Erythroblast (primary cell): ENCODE measurements around the gene SYMPK.

Experiments used
- DNase-seq, 2 experiments: peaks; one replicate each; lab custom pipeline; 2025; lab: John Stamatoyannopoulos, UW
- GATA1 ChIP-seq: IDR thresholded peaks from 2 replicates; pipeline ENCODE4 v1.6.1; 2011; ENCODE audit warnings: low read depth, mild to moderate bottlenecking, control low read depth, low read length, moderate library complexity
- POLR2A ChIP-seq: IDR thresholded peaks from 2 replicates; pipeline ENCODE4 v1.6.1; 2011; ENCODE audit warnings: mild to moderate bottlenecking, low read length

Gene SYMPK

DNA sequence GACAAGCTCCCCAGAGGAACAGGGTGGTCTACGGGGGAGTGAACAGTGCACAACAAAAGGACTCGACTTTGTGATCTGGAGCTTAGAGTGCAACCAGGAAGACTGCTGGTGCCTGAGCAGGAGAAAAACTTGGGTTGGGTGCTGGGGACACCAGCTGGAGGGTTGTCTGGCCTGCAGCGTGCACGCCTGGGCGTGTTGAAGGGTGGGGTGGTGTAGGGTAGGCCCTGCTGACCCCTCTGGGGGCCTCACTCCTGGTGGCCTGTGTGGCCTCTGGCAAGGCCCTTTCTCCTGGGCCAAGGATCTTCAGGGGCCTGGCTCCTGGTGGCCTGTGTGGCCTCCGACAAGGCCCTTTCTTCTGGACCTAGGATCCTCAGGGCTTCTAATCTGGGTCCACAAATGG lies 43.2 kb downstream of the SYMPK start:
- no peak for DNase-seq
- TF ChIP-seq GATA1 (no peak), POLR2A (no peak)

DNA sequence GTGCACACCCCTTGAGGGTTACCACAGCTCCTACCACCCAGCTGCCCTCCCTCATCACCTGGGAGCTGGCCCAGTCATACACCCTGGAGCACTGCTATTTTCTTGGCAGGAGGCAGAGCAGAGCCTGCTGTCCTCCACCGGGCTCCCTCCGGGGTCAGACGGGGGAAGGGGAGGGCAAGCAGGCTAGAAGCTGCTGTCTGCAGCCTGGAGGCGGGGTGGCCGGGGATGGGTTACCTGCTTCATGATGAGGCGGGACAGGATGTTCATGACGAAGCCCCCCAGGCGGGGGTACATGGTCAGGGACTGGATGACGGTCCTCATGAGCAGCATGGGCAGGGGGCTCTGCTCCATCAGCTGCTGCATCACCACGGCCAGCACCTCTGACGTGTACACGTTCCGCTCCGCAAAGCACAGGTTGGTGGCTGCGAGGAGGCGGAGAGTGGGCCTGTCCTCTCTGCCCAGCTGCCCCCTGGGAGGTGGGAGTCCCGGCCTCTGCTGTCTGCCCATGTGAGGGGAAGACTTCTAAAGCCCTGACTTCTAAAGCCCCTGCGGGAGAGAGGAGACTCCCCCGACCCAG lies 45.1 kb downstream of the SYMPK start:
- DNase-seq, result no peak
- TF ChIP-seq GATA1, result no peak
- TF ChIP-seq POLR2A, result no peak

- TF ChIP-seq POLR2A, result no peak
- no peak for TF ChIP-seq GATA1
- DNase-seq, result peak; percentile 95 to 97
These were observed 45.8 kb downstream of the SYMPK start for GRCh38 chr19:45817010-45817724.

GRCh38 chr19:45816236-45817009 lies 46.5 kb downstream of the SYMPK start:
- TF ChIP-seq POLR2A, result no peak
- TF ChIP-seq GATA1, result no peak
- no peak for DNase-seq

GRCh38 chr19:45815481-45816216 lies 47.3 kb downstream of the SYMPK start:
- TF ChIP-seq GATA1, result no peak
- no peak for TF ChIP-seq POLR2A

DNA sequence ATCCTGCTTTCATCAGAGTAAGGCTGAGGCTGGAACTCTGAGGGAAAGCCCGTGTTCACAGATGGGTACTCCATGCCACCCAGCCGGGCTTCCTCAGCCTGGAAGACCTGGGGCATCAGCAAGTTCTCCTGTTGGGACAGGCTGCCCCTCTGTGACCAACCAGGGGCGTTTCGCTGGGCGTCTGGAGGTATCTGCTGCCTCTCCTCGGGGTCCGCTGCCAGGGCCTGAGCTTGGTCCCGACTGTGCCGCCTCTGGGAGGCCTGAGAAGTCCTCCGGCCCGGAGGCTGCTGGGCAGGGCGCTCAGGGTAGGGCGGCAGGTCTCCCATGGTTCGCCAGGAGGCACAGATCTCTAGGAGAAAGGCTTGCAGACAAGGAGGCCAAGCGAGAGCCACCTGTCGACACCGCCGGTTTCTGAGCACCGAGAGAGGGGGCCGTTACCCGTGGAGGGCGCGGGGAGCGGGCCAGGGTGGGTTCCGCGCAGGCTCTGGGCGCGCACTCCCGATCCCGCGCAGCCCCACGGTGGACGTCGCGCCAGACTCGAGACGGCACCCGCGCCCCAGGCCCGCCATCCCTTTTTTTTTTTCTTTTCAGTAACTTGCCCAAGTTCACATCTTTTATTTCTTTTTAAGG lies 48.0 kb downstream of the SYMPK start, which contains the start of gene RSPH6A:
TSS of gene RSPH6A (minus strand) at position 458 of the 630 bp plus-strand sequence. CDS start at position 326, 132 bp downstream.
- DNase-seq, result no peak
- TF ChIP-seq POLR2A (no peak), GATA1 (no peak)

More at GRCh38 chr19:45815481-45816216, 47.3 kb downstream of the SYMPK start:
- DNase-seq, result no peak

DNA sequence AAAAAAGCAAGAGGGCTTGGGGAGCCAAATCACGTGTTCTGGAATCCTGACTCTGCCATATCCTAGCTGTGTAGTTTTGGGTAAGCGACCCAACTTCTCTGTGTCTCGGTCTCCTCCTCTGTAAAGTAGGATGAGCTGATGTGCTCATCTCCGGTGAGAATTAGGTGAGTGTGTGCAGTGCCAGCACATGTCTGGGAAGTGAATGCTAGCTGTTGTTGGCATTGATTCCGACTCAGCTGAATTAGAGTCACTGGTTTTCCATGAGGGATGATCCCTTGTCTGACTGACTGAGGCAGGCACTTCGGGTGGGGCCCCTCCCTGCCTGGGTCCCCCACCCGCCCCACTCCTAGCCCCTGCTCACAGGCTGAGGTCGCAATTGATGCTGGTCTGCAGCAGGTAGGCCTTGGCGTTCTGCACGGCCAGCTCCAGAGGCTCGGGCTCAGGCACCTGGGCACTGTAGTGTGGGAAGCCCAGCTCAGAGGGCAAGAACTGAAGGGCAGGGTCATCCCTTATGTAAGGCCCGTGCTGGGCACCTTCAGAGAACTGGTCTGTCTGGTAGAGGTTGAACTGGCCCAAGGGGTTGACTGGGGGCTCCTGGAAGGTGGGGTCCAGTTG lies 48.7 kb downstream of the SYMPK start:
- TF ChIP-seq POLR2A (no peak), GATA1 (no peak)

DNA sequence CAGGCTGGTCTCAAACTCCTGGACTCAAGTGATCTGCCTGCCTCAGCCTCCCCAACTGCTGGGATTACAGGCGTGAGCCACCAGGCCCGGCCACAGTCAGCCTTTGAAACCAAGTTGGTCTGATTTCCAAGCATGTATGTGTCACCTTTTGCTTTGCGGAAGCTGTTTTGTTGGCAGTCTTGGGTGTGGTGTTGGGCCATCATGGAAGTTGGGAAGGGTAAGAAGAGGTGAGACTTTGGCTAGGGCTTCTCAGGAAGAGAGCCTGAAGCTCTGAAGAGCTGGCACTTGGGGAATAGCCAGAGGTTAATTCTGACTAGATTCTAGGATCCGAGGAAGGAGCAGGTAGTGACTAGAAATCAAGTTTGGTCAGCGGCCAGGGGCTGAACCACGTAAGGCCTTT lies 50.6 kb downstream of the SYMPK start:
- no peak for DNase-seq
- no peak for TF ChIP-seq GATA1
- no peak for TF ChIP-seq POLR2A

More for the DNA sequence above, 48.7 kb downstream of the SYMPK start:
- DNase-seq, result no peak

GRCh38 chr19:45809643-45810159 lies 53.2 kb downstream of the SYMPK start:
- peak; percentile 40 to 64 for DNase-seq
- no peak for TF ChIP-seq POLR2A
- TF ChIP-seq GATA1, result no peak

GRCh38 chr19:45805719-45806118 lies 57.2 kb downstream of the SYMPK start:
- TF ChIP-seq POLR2A (no peak), GATA1 (no peak)
- no peak for DNase-seq

- TF ChIP-seq POLR2A (no peak), GATA1 (no peak)
- no peak for DNase-seq
These were observed 58.1 kb downstream of the SYMPK start for GRCh38 chr19:45804959-45805230.

DNA sequence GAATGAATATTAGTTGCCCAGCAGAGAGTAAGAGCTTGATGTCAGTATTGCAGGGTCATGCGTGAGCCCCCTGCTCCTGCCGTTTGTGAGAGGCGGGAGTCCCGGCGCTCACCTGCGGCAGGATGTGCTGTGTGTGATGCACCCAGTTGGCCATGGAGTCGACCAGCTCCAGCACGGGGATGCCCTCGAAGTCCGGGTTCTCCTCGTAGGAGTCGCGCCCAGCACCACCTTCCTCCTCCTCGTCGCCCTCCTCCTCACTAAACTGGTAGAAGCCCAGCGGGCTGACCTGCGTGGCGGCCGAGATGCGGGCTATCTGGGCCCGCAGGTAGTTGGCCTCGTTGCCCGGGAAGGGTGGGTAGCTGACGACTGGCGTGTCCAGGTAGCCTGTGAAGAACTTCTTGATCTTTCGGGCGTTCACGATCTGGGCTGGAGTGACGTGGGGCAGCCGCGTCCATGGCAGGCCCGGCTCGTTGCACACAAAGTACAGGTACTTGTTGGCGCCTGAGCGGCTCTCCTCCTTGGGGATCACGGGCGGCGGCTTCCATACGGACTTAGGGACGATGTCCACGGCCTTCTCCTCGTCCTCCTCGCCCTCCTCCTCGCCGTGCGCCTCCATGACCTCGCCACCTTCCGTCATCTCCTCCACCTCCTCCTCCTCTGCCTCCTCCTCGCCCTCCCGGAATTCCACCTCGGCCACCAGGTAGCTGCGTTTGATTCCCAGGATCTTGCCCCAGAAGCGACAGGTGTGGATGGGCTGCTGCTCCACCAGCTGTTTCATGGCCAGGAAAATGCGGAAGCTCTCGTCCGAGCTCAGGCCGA lies 58.6 kb downstream of the SYMPK start:
- TF ChIP-seq POLR2A (no peak), GATA1 (no peak)
- no peak for DNase-seq
